GM19193 (cell line): ENCODE results near the gene CACNA1G.

Experiments
- POLR2A ChIP-seq: IDR thresholded peaks from 4 replicates; pipeline ENCODE4 v1.6.1; 2011; ENCODE audit not compliant: insufficient read depth, insufficient read length; ENCODE audit errors: extremely low read depth

The CACNA1G gene

DNA sequence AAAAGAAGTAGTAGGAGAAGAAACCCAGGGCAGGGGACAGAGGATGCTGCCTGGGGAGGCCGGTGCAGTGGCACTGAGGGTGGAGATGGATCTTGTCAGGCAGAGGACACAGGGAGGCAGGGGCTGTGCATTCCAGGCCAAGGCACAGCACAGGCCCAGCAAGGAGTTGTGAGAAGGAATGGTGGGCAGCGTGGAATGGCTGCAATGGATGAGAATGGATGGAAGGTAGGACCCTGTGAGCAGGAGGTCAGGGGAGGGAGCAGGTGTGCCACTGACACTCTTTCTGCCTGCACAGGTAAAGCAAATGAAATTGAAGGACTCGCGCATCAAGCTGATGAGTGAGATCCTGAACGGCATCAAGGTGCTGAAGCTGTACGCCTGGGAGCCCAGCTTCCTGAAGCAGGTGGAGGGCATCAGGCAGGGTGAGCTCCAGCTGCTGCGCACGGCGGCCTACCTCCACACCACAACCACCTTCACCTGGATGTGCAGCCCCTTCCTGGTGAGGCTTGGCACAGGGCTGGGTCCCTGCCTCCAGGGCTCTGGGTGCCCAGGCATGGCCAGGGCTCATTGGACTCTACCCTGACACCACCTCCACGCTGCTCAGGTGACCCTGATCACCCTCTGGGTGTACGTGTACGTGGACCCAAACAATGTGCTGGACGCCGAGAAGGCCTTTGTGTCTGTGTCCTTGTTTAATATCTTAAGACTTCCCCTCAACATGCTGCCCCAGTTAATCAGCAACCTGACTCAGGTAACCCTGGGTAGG lies 106.9 kb downstream of the CACNA1G start:
- TF ChIP-seq POLR2A: no peak

DNA sequence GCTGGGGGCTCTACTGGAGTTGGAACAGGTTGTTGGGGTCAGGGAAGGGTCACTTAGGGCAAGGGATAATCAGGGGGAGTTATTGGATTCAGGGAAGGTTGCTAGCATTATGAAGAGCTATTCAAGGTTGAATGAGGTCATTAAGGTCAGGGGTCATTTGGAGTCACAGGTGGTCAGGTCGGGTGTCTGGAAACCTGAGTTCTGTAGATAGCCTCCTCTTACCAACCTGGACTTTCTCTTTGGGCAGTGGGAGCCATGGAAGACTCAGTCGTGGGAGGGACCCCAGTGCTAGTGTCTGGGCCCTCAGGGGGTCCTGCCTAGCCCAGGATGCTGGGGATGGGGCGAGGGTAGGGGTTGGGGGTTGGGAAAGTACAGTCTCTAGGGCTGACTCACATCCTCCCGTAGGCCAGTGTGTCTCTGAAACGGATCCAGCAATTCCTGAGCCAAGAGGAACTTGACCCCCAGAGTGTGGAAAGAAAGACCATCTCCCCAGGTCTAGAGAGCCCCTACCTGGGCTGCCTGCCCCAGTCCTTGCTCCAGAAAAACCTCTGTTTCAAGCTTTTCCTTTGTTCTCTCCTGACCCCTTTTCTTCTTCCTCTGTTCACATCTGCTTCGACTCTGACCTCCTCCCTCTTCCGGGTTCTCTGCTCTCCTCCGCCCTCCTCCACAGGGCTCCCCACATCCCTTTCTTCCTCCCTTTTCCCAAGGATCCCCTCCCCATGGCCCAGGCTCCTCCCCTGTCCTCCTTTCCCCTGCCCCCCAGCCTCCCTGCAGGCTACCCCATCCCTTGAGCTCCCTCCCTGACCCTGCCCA lies 107.7 kb downstream of the CACNA1G start:
- no peak for TF ChIP-seq POLR2A

DNA sequence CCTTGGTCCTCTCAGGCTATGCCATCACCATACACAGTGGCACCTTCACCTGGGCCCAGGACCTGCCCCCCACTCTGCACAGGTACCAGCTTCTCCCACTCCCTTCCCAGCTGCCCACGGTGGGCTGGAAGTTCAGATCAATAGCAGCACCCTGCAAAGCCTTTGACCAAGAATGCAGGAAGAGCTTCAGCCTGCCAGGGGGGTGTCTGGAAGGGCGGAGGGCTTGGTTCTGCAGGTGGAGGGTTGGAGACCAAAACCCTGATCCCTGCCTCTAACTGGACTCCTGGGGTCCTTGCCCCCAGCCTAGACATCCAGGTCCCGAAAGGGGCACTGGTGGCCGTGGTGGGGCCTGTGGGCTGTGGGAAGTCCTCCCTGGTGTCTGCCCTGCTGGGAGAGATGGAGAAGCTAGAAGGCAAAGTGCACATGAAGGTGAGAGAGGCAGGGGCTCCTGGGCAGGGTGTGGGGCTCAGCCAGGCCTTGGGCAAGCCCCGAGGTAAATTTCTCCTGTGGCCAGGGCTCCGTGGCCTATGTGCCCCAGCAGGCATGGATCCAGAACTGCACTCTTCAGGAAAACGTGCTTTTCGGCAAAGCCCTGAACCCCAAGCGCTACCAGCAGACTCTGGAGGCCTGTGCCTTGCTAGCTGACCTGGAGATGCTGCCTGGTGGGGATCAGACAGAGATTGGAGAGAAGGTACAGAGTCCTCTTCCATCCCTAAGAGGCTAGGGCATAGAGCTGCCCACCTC lies 108.5 kb downstream of the CACNA1G start:
- no peak for TF ChIP-seq POLR2A

DNA sequence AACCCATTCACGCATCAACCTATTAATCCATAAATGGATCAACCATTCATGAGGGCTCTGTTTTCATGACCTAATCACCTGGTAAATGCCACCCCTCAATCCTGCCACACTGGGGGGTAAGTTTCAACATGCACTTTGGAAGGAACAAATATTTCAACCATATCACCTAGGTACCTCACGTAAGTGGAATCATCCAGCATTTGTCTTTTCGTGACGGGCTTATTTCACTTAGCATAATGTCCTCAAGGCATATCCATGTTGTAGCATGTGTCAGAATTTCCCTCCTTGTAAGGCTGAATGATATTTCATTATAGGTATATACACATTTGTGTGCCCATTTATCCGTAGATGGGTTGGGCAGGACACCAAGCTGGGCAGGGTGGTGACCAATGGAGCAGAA lies 111.6 kb downstream of the CACNA1G start:
- no peak for TF ChIP-seq POLR2A

DNA sequence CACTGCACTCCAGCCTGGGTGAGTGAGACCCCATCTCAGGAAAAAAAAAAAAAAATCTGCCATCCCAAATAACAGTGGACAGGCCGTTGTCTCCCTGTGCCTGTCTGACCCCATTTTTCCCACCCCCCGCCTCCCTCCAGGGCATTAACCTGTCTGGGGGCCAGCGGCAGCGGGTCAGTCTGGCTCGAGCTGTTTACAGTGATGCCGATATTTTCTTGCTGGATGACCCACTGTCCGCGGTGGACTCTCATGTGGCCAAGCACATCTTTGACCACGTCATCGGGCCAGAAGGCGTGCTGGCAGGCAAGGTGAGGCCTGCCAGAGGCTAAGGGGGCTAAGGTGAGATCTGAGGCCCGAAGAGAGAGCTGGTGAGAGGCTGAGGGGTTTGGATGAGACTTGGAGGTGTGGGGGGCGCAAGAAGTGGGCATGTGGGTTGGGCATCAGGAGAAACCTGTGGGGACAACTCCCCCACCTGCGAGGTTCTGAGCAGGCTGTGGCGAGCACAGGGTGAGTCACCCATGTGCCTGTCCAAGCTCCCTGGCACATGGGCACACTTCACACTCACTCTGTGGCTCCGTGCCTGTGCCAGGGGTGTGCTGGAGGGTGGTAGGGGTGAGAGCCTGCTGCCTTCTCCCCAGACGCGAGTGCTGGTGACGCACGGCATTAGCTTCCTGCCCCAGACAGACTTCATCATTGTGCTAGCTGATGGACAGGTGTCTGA lies 112.5 kb downstream of the CACNA1G start:
- TF ChIP-seq POLR2A: no peak

DNA sequence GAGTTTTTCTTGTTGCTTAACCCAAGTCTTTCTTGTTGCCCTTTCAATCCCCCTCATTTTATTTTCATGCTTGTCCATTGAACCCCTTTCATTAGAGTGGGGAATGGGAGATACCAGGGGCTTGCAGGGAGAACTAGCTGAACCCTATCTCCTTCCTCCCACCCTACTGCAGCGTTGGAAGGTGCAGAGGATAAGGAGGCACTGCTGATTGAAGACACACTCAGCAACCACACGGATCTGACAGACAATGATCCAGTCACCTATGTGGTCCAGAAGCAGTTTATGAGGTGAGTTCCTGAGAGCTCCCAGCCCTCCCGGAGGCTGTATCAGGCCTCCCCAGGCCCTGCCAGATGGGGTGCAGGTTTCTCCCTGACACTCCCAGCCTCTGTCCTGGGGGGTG lies 114.7 kb downstream of the CACNA1G start:
- no peak for TF ChIP-seq POLR2A

DNA sequence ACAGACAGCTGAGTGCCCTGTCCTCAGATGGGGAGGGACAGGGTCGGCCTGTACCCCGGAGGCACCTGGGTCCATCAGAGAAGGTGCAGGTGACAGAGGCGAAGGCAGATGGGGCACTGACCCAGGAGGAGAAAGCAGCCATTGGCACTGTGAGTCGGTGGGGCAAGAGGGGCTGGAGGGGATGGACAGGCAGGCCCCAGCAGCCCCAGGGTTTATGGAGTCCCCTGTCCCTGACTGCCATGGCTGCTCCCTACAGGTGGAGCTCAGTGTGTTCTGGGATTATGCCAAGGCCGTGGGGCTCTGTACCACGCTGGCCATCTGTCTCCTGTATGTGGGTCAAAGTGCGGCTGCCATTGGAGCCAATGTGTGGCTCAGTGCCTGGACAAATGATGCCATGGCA lies 115.1 kb downstream of the CACNA1G start:
- TF ChIP-seq POLR2A: no peak

DNA sequence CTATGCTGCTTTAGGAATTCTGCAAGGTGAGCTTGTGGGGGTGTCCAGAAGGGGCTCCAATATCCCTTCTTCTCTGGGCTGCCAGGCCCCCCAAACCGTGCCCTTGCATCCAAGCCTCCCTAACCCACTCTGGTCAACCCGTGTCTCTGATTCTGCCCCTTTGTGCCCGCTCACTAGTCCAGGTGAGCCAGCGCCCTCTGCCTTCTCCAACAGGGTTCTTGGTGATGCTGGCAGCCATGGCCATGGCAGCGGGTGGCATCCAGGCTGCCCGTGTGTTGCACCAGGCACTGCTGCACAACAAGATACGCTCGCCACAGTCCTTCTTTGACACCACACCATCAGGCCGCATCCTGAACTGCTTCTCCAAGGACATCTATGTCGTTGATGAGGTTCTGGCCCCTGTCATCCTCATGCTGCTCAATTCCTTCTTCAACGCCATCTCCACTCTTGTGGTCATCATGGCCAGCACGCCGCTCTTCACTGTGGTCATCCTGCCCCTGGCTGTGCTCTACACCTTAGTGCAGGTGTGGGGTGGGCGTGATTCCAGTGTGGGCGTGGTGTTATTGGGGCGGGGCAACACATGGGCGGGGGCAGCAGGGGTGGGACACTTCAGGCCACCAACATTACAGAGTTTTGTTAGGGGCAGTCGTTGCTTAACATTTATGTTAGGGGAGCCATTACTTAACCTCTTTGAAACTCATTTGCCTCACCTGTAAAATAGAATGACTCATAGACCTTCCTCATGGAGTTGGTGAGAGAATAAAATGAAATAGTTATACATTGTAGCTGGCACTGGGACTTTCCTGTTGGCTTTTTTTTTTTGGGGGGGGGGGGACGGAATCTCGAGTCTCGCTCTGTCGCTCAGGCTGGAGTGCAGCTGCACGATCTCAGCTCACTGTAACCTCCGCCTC lies 115.8 kb downstream of the CACNA1G start:
- TF ChIP-seq POLR2A: no peak
